Astrocyte of the hippocampus (primary cell): ENCODE measurements around the gene GRAP2.
"Not testable (repeated sequence)": the region's sequence is repeated elsewhere in the genome, so short reads cannot be mapped to it uniquely, and the experiment has no call there.

Source experiments
- DNase-seq: peaks from one replicate; pipeline ENCODE4 v3.0.0; 2011; ENCODE audit warnings: low read depth, low spot score

GRAP2 gene

GRCh38 chr22:39900306-39901227 is at the start of gene GRAP2:
Gene GRAP2, plus strand, starts transcription at chr22:39901084. Its CDS starts 46,023 bp downstream, at chr22:39947107.
- DNase-seq = no peak

DNA sequence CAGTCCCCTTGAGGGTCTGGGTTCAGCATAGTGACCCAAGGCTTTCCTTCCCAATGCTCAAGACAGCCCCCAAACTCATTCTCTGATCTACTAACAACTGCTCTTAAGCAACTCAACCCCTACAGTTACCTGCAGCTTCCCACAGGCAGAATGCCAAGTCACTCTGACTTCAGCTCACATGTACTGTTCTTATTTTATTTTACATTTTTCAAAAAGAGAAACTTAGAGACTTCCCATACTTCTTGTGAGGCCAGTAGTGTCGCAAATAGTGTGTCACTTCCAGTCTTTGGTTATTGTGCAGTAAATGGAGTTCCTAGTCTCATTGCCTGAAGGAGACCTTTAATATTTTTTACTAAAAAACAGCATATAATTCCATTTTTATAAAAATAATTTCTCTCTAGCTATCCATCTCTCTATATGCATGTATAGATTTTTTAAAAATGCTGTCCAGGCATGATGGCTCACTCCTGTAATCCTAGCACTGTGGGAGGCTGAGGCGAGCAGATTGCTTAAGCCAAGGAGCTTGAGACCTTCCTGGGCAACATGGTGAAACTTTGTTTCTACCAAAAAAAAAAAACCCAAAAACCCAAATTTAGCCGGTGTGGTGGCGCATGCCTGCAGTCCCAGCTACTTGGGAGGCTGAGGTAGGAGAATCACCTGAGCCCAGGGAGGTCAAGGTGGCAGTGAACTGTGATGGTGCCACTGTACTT is 49.1 kb upstream of the GRAP2 start:
- DNase-seq = no peak

GRCh38 chr22:39852799-39853198 is 48.1 kb upstream of the GRAP2 start:
- DNase-seq = no peak

- no peak for DNase-seq
Measured at GRCh38 chr22:39856588-39856987, 44.3 kb upstream of the GRAP2 start.

GRCh38 chr22:39859903-39860588 is 40.8 kb upstream of the GRAP2 start:
- DNase-seq = no peak

DNA sequence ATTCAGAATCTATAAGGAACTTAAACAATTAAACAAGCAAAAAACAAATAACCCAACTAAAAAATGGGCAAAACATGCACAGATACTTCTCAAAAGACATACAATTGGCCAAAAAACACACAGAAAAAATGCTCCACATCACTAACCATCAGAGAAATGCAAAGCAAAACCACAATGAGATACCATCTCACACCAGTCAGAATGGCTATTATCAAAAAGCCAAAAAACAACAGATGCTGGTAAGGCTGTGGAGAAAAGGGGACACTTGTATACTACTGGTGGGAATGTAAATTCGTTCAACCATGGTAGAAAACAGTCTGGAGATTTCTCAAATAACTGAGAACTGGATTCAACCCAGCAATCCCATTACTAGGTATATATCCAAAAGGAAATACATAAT is 32.1 kb upstream of the GRAP2 start:
- no peak for DNase-seq

DNA sequence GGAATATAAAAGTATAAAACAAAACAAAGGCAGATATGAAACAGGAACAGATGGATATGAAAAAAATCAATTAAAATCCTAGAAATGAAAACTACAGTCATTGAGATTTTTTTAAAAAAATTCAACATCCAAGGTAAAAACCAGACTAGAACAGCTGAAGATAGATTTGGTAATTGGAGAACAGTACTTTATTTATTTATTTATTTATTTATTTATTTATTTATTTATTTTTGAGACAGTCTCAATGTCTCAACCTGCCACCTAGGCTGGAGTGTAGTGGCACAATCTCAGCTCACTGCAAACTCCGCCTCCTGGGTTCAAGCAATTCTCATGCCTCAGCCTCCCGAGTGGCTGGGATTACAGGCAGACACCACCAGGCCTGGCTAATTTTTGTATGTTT is 31.1 kb upstream of the GRAP2 start:
- DNase-seq = not testable (repeated sequence)

- no peak for DNase-seq
Measured at GRCh38 chr22:39871008-39871798, 29.7 kb upstream of the GRAP2 start.

- DNase-seq = no peak
Measured at GRCh38 chr22:39872548-39872947, 28.3 kb upstream of the GRAP2 start.

- DNase-seq = no peak
Measured at GRCh38 chr22:39873965-39874364, 26.9 kb upstream of the GRAP2 start.

GRCh38 chr22:39875176-39875885 is 25.6 kb upstream of the GRAP2 start:
- DNase-seq = peak; percentile 15

- DNase-seq = no peak
Measured at GRCh38 chr22:39877079-39877845, 23.6 kb upstream of the GRAP2 start.

- no peak for DNase-seq
Measured at GRCh38 chr22:39880722-39881121, 20.2 kb upstream of the GRAP2 start.

GRCh38 chr22:39883057-39883456 is 17.8 kb upstream of the GRAP2 start:
- DNase-seq = no peak

- DNase-seq = not testable (repeated sequence)
Measured at GRCh38 chr22:39889924-39890323, 11.0 kb upstream of the GRAP2 start.

GRCh38 chr22:39893526-39893925 is 7.4 kb upstream of the GRAP2 start, which contains the start of gene ENTHD1:
Gene ENTHD1, minus strand, starts transcription at chr22:39893760. Its CDS starts 6,012 bp downstream, at chr22:39887748.
- DNase-seq = no peak

GRCh38 chr22:39894554-39895092 is 6.3 kb upstream of the GRAP2 start:
- DNase-seq = no peak

DNA sequence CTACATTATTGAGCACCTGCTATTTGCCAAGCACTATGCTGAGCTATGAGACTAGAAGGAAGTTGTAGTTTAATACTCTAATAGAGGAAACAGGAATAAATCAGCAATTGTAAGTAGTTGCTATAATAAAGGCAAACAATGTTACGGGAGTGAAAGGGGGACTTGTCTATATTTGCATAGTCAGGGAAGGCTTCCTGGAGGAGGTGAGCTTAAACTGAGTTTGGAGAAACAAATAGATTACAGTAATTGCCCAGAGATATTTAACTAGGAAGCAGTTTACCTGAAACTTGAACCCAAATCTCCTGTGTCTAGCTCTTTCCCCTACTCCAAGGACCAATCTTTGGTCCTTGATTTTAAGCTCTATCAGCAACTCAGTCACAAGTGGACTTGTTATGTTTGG is 5.2 kb upstream of the GRAP2 start:
- no peak for DNase-seq

- DNase-seq = no peak
Measured at GRCh38 chr22:39896313-39896996, 4.4 kb upstream of the GRAP2 start.
